DMS153 treated with DMSO at 0.1 percent for 48 hours (cell line): ENCODE results near the gene POLD4.
"Not testable (repeated sequence)": the region's sequence is repeated elsewhere in the genome, so short reads cannot be mapped to it uniquely, and the experiment has no call there.

Experiments used
- DNase-seq: peaks from one replicate; lab custom pipeline; 2025; ENCODE audit not compliant: unreplicated experiment; lab: John Stamatoyannopoulos, UW

Gene POLD4

DNA sequence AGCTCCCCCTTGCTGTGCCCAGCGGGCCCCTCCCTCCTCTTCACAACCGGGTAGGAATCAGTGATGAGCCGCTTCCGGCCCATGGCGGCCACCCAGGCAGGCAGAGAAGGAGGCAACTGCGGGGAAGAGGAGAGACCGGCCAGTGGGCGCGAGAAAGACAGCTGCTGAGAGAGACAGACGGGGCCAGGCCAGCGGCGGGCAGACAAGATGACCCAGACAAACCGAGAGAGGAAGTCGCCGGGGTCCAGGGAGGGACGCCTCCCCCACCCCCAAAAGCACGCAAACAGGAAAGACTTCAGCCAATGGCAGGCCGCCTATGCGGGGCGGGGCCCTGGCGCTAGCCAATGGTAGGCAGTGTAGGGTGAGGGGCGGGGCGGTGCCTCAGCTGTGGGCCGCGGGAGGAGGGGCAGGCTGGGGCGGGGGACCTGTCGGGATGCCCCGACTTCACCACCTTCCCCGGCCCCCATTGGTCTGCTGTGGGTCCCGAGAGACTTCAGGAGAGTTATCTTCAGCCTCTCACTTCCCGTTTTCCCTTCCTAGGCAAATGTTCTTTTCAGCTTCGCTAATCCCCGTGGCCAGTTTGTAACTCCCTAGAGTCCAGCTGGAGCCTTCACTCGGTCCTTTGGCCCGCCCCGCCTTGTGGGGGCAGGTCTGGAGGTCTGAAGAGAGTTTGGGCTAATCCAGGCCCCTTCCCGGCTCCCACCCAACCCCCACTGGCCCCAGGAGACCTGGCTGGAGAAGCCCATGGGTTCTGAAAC is at the start of gene POLD4:
POLD4 (minus strand) TSS at position 230 of the 758 bp plus-strand sequence; CDS start at position 83, 147 bp downstream.
- DNase-seq = peak; percentile 94

DNA sequence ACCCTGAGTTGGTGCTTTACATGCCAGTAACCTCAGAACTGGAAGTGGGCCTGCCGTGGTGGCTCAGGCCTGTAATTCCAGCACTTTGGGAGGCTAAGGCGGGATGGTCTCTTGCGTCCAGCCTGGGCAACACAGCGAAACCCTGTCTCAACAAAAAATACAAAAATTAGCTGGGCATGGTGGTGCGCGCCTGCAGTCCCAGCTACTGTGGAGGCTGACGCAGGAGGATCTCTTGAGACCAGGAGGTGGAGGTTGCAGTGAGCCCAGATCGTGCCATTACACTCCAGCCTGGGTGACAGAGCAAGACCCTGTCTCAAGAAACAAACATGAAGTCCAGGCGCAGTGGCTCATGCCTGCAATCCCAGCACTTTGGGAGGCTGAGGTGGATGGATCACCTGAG is 49.7 kb upstream of the POLD4 start:
- DNase-seq = not testable (repeated sequence)

DNA sequence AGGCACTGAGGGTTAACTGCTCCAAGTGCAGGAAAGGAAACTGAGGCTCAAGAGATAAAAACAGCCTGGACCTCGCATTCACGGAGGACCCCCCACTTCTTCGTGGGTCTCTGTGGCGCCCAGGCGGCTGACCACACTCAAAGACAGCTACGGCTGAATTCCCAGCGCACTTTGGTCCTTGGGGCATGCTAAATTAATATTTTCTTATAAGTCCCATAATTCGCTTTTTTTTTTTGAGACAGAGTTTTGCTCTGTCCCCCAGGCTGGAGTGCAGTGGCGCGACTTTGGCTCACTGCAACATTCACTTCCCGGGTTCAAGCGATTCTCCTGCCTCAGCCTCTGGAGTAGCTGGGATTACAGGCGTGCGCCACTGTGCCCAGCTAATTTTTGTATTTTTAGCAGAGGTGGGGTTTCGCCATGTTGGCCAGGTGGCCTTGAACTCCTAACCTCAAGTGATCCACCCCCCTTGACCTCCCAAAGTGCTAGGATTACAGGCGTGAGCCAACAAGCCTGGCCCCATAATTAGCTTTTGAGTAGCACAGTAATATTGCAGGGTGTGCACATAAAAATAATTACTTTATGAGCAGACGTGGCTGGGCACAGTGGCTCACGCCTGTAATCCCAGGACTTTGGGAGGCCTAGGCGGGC is 49.0 kb upstream of the POLD4 start:
- DNase-seq = not testable (repeated sequence)

DNA sequence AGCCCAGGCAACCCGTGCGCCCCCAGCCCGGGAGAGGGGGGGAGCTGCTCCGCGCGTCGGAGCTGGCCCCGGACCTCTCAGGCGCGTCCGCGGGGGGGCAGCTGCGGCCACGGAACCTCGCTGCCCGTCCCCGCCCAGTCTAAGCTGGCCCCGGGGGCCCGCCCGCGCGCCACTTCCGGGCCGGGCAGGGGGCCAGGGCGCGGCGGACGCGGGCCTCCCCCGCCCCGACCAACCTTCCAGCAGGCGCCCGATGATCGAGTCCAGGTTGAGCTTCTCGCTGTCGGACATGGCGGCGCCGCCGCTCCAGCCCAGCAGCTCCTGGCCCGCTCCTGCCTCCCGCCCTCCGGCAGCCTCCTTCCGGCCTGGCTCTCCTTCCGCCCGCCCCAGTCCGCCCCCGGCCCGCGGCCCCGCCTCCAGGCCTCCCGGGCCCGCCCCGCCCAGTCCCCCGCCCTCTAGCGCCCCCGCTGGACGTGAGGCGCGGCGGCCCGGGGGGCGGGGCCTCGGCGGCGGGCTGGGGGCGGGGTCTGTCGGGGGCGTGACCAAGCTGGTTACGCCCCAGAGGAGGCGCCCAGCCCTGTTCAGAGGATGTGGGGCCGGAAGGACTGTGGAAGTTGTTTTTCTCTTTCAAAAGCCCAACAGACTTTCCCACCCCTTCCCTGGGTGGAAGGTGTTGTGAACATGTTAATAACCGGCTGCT is 48.3 kb upstream of the POLD4 start, which contains the start of gene PPP1CA:
PPP1CA (minus strand) TSS at position 364 of the 697 bp plus-strand sequence; CDS start at position 288, 76 bp downstream.
- peak; percentile 82 for DNase-seq

DNA sequence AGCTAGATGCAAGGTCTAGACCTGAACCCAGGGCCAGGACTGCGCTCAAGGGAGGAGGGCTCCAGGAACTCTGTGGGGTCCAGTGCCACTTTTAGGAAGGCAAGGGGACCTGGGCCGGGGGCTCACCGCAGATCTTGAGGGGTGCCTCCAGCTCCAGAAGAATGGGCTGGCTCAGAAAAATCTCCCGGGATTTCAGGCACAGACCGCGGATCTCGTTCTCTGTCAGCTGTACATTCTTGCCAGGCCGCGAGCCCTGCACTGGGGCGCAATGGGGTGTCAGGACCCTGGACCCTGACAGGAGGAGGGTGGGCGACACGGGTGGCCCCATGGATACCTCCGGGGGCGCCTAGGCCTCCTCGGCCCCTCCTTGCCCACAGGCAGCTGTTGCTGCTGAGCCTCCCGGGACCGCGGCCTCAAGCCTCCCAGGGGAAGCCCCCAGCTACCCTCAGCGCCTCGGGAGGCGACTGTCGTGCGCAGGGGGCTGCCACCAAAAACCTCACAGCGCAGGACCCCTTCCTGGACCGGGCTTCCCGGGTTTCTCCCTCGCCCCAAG is 47.7 kb upstream of the POLD4 start:
- no peak for DNase-seq

DNA sequence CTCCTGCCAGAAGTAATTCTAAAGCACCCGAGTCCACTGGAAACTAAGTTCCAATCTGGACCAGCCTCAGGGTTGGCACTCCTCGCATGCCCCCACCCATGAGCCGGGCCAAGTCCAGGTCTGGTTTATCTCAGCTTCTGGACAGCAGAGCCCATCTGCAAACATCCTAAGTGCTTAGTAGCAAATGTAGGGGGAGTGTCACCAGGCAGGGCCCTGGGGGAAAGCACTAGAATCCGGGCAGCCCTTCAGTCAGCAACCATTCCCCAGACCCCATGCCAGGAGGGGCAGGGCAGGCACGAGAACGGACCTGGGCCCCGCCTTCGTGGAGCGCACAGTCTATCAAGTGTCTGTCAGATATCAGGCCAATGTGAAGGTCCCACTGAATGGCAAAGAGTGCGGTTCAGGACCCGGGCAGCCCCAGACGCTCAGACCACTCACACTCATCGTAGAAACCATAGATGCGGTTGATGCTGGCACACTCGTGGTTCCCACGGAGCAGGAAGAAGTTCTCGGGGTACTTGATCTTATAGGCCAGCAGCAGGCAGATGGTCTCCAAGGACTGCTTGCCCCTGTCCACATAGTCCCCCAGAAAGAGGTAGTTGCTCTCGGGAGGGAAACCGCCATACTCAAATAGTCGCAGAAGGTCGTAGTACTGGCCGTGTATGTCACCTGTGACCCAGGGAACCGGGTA is 47.0 kb upstream of the POLD4 start:
- no peak for DNase-seq

DNA sequence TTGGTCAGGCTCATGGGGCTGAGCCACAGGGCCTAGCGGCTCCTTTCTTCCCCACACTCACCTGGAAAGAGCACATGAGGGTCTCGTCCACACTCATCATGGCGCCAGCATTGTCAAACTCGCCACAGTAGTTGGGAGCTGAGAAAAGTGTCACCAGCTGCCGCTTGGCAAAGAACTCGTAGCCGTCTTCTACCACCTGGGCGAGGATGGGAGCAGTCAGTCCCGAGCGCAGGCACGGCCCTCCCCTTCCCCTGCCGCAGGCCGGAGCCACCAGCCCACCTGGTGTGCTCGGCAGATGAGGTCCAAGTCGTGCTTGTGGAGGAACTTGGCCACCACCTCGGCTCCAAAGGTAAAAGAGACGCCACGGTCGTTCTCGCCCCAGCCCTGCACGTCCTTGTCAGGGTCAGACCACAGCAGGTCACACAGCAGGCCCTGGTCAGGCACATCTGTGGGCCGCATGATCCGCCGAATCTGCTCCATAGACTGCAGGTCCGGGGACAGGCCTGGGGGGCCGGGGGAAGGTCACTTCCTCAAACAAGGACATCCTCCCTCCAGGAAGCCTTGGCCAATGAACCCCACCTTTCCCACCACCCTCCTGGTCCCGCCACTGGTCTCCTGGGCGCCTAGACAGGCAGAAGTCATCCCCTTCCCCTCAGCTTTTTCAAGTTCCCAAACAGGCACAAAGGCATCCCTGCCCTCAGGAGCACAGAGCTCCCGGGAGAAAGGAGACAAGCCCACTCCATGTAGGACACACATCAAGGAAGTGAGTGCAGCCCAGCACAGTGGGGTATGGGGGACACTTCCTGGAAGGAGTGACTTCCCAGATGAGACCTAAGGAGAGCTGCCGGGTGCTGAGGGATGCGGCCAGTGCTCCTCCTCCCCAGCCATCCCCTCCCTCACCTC is 45.6 kb upstream of the POLD4 start:
- no peak for DNase-seq

DNA sequence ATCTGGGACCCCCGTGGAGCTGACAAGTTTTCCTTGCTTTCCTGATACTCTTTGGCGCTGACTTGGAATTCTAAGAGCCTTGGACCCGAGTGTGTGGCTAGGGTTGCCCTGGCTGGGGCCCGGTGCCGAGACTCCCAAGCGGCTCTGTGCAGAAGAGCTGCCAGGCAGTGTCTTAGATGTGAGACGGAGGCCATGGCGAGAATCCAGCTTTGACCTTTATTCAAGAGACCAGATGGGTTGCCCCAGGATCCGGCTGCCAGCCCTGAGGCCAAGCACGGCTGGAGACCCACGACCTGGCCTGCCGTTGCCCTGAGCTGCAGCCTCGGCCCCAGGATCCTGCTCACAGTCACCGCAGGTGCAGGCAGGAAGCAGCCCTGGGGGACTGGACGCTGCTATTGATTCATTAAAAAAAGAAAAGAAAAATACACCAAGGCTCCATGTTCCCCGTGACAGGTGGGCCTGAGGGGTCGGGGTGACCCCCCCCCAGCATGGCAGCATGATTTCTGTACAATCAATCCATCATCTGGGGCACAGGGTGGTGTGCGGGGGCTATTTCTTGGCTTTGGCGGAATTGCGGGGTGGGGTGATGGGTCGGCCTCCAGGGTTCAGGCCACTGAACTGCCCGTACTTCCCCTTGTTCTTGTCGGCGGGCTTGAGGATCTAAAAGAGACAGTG is 44.8 kb upstream of the POLD4 start:
- DNase-seq = no peak

DNA sequence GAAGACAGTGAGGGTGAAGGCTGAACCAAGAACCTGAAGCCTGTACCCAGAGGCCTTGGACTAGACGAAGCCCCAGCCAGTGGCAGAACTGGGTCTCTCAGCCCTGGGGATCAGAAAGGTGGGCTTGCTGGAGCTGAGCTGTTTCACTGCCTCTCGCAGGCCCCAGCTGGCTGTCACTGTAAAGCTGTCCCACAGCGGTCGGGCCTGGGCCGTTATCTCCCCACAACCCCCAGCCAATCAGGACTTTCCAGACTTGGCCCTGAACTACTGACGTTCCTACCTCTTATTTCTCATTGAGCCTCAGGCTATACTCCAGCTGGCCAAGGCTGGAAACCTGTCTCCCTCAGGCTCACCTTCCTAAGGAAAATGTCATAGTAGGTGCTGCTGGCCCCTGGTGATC is 44.2 kb upstream of the POLD4 start:
- DNase-seq = no peak

DNA sequence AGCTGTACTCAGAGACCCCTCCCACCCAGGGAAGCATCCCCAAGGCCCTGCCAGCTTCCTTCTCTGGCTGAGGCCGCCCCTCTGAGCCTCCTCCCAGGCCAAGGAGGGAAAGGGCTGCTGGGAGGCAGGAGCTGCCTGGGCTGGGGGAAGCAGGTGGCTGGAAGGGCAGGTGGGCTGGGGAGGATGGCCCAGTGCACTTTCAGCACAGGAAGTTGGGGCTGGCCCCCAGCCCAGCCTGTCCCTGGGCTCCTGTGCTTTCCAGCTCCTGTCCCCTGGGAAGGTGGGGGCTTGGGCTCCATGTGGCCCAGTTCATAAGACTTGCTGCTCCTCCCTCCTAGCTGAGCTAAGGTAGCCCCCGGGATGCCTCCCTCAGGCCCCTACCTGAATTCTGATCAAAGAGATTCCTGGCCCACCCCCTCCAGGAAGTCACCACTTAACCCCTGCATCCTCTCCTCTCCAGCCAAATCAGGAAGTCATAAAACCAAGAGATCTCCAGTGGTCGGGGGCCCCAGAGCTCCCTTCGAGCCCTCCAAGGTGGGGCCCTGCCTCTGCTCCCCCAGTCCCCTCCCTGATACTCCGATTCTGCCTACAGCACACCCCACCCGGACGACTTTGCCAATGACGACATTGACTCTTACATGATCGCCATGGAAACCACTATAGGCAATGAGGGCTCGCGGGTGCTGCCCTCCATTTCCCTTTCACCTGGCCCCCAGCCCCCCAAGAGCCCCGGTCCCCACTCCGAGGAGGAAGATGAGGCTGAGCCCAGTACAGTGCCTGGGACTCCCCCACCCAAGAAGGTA is 43.4 kb upstream of the POLD4 start:
- no peak for DNase-seq

DNA sequence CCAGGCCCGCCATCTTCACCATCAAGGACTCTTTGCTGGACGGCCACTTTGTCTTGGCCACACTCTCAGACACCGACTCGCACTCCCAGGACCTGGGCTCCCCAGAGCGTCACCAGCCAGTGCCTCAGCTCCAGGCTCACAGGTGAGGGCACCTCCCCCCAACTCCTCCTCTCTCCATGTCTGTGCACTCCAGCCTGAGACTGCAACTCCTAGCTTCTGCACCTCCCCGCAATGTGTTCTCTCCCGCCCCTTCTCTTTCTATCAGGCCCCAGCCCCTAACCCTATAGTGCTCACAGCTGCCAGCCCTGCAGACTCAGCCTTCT is 42.9 kb upstream of the POLD4 start:
- no peak for DNase-seq

DNA sequence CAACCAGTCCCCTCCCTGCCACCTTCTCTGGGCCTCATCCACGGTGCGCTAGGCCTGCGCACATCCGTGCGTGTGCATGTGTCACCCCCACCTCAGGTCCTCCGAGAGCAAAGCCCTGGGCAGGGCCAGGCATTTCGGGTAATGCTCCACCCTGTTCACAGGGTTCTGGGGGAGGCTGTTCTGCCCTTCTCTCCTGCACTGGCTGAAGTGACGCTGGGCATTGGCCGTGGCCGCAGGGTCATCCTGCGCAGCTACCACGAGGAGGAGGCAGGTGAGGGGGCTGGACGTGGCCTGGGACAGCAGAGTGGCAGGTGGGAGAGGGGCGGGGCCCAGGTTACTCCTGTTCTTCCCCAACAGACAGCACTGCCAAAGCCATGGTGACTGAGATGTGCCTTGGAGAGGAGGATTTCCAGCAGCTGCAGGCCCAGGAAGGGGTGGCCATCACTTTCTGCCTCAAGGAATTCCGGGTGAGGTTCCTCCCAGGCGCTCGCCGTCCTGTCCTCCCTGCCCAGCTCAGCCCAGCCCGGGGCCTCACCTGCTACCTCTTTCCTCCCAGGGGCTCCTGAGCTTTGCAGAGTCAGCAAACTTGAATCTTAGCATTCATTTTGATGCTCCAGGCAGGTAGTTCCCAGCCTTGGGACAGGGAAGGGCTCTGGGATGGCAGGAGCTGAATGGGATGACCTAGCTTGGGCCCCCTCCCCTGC is 42.4 kb upstream of the POLD4 start:
- no peak for DNase-seq

DNA sequence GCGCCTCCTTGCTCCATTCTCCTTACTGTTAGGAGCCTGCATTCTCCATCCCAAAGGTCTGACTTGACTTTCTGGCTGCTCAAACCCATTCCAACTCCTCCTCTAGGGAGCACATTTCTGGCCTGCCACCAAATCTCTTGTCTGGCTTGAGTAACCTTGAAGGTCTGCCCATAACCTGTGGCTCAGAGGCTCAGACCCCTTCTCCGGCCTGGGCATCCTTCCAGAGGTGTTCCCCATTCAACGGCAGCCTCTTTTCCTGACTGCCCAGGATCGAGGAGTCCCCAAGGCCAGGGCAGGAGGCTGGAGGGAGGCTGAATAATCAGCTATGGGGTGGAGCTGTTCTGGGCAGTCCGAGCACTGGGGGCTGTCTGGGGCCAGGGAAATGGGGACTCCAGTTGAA is 40.6 kb upstream of the POLD4 start:
- no peak for DNase-seq

DNA sequence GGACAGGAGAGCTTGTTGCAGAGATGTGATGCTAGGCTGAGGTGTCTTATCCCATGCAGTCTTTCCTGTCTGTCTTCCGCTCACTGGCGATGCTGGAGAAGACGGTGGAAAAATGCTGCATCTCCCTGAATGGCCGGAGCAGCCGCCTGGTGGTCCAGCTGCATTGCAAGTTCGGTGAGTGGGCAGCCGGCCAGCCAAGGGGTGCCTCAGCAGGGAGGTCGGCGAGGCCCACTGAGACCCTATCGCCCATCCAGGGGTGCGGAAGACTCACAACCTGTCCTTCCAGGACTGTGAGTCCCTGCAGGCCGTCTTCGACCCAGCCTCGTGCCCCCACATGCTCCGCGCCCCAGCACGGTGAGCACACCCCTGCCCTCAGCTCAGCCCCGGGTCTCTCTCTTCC is 40.1 kb upstream of the POLD4 start:
- DNase-seq = no peak

DNA sequence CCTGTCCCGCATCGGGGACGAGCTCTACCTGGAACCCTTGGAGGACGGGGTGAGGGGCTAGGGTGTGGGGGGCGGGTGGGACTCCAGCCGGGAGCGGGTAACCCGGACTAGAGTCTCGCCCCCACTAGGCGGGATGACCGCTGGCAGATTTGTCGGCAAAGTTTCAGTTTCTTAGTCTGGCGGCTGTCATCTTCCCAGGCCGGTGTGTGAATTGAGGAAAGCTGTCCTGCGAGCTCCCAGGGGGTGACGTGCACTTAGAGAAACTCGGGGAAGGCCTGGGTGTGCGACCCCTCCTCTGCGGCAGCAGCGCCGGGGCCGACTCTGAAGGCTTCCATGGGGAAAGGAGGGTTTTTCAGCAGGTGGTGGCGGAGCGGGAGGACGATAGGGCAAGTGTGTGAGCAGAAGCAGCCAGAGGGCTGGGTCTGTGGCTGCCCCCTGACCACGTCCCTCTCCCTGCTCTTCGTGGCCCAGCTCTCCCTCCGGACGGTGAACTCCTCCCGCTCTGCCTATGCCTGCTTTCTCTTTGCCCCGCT is 38.9 kb upstream of the POLD4 start:
- DNase-seq = no peak

DNA sequence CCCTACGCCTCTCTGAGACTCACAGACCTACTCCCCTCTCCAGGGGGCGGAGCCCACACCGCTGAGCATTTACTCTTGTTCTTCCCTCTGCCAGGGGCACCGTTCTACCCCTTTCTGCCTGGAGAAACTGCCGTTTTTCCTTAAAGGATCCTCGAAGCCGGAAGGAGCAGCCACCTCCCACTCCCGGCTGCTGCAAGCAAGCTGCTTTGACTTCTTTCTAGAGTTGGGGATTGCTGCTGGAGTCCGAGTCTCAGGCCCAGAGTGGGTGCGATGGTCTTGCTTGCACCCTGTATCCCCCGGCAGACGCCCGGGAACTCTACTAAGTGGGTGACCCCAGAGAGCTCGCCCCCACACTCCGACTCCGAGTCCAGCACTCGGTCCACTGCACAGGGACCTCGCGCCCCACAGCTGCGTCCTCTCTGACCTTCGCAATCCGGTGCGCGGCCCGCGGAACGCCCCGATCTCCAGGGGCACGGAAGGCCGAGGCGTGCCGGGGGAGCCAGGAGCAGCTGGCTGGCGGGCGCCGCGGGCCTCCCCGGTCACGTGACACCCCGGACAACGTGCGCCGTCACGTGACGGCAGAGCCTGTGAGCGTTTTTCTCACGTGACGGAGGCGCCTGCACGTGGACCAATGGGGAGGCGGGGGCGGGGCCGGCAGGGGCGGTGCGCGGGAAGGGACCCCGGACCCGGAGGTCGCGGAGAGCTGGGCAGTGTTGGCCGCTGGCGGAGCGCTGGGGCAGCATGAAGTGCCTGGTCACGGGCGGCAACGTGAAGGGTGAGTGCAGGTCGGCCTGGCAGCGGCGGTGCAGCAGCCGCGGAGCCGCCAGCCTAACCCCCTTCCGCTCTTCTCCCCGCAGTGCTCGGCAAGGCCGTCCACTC is 38.2 kb upstream of the POLD4 start, which contains the start of gene RAD9A:
RAD9A (plus strand) TSS at position 683 of the 879 bp plus-strand sequence; CDS start at position 742, 59 bp downstream.
- DNase-seq = peak; percentile 82

DNA sequence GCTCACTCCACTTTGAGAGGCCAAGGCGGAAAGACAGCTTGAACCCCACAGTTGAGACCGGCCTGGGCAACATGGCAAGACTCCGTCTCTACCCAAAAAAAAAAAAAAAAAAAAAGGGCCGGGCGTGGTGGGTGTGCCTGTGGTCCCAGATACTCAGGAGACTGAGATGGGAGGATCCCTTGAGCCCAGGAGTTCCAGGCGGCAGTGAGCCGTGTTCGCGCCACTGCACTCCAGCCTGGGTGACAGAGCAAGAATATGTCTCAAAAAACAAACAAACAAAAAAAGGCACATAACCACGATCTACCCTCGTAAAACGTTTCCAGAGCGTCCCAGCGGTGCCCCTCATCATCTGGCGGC is 37.6 kb upstream of the POLD4 start:
- no peak for DNase-seq
